ENCODE measurements around the gene CDK14.

- no peak for TF ChIP-seq REST (IDR thresholded peaks at IDR 0.05; ENCODE audit: insufficient read depth in 1 of 2, low read depth in 2 of 2, low read length in 2 of 2)
- TF ChIP-seq POLR2AphosphoS5 (IDR thresholded peaks at IDR 0.05; ENCODE audit: low read depth, low read length), result no peak
- no peak for TF ChIP-seq FOXP2 (optimal IDR thresholded peaks at IDR 0.05; ENCODE audit: borderline replicate concordance, extremely low read depth, extremely low read length, insufficient read depth)
- no peak for TF ChIP-seq TAF1 (IDR thresholded peaks at IDR 0.05; ENCODE audit: borderline replicate concordance, insufficient read depth, low read length)
These were observed 445.0 kb downstream of the CDK14 start for GRCh38 chr7:91041141-91041540.

Data from PFSK-1 (cell line).